Ectodermal cell (in vitro differentiated cells): ENCODE results near the gene MBTPS1.

Experiments used
- H3K27ac ChIP-seq: 2 replicates; pipeline ENCODE4 v1.7.0; 2013; ENCODE audit warnings: mild to moderate bottlenecking, low read depth, low read length; ENCODE audit not compliant: insufficient read depth, poor library complexity, severe bottlenecking
- H3K27me3 ChIP-seq: 2 replicates; pipeline ENCODE4 v1.7.0; 2013; ENCODE audit warnings: mild to moderate bottlenecking, low read length; ENCODE audit not compliant: insufficient read depth, control insufficient read depth, poor library complexity, severe bottlenecking
- H3K36me3 ChIP-seq: one replicate; pipeline ENCODE4 v1.7.0; 2013; ENCODE audit warnings: low read length; ENCODE audit not compliant: control insufficient read depth, insufficient read depth
- H3K4me1 ChIP-seq: one replicate; pipeline ENCODE4 v1.7.0; 2013; ENCODE audit warnings: low read length; ENCODE audit not compliant: control insufficient read depth, insufficient read depth
- H3K4me3 ChIP-seq: 2 replicates; pipeline ENCODE4 v1.7.0; 2013; ENCODE audit warnings: low read depth, low read length, control low read depth; ENCODE audit not compliant: insufficient read depth
- H3K9me3 ChIP-seq: 2 replicates; pipeline ENCODE4 v1.7.0; 2013; ENCODE audit warnings: mild to moderate bottlenecking, low read length, moderate library complexity; ENCODE audit not compliant: control insufficient read depth
- whole genome bisulfite sequencing, 2 experiments: methylation state at CpG; one replicate each; pipeline ENCODE4 v1.1.7; 2013; ENCODE audit warnings: missing lambda C conversion rate in 2 of 2; 5-methylcytosine and 5-hydroxymethylcytosine counted together

The MBTPS1 gene

GRCh38 chr16:84040823-84041820 is 75.6 kb downstream of the MBTPS1 start:
- Histone ChIP-seq H3K9me3 (no peaks in the 10 kb centered on the region), H3K4me1 (peaks cover 41% of the 10 kb centered on the region), H3K4me3 (no peak overlapping the region), H3K27ac (no peak overlapping the region), H3K27me3 (no peaks in the 10 kb centered on the region), H3K36me3 (no peaks in the 10 kb centered on the region)
- WGBS, 2 experiments = 89% methylated on average over 42 of the region's 42 CpGs

GRCh38 chr16:84040226-84040822 is 76.4 kb downstream of the MBTPS1 start:
- Histone ChIP-seq H3K4me3 (no peak overlapping the region), H3K4me1 (peaks cover 41% of the 10 kb centered on the region), H3K27me3 (no peaks in the 10 kb centered on the region), H3K27ac (no peak overlapping the region), H3K36me3 (no peaks in the 10 kb centered on the region), H3K9me3 (no peaks in the 10 kb centered on the region)
- WGBS, 2 experiments = 94 to 95% methylated on average over 14 of the region's 14 CpGs

- WGBS, 2 experiments = 90 to 92% methylated on average over 12 of the region's 12 CpGs
- no peak overlapping the region for H3K4me3 ChIP-seq
- H3K27me3 ChIP-seq = no peaks in the 10 kb centered on the region
Observed at GRCh38 chr16:84039696-84040095, 77.0 kb downstream of the MBTPS1 start.

GRCh38 chr16:84038469-84038868 is 78.3 kb downstream of the MBTPS1 start:
- Histone ChIP-seq H3K4me3 (no peak overlapping the region), H3K4me1 (peaks cover 24% of the 10 kb centered on the region), H3K27me3 (no peaks in the 10 kb centered on the region), H3K9me3 (no peaks in the 10 kb centered on the region), H3K36me3 (no peaks in the 10 kb centered on the region), H3K27ac (no peak overlapping the region)
- 94 to 97% methylated on average over 11 to 12 of the region's 12 CpGs for WGBS, 2 experiments

More at GRCh38 chr16:84039696-84040095, 77.0 kb downstream of the MBTPS1 start:
- Histone ChIP-seq H3K36me3 (no peaks in the 10 kb centered on the region), H3K9me3 (no peaks in the 10 kb centered on the region), H3K27ac (no peak overlapping the region), H3K4me1 (peaks cover 36% of the 10 kb centered on the region)

GRCh38 chr16:84036982-84037425 is 79.7 kb downstream of the MBTPS1 start:
- Histone ChIP-seq H3K27me3 (no peaks in the 10 kb centered on the region), H3K36me3 (no peaks in the 10 kb centered on the region), H3K27ac (no peak overlapping the region), H3K4me3 (no peak overlapping the region), H3K4me1 (peaks cover 19% of the 10 kb centered on the region), H3K9me3 (no peaks in the 10 kb centered on the region)
- WGBS, 2 experiments = 95% methylated on average over 8 of the region's 8 CpGs

GRCh38 chr16:84036131-84036530 is 80.6 kb downstream of the MBTPS1 start:
- Histone ChIP-seq H3K27ac (no peak overlapping the region), H3K9me3 (no peaks in the 10 kb centered on the region), H3K27me3 (no peaks in the 10 kb centered on the region), H3K4me3 (no peak overlapping the region), H3K4me1 (peaks cover 23% of the 10 kb centered on the region), H3K36me3 (no peaks in the 10 kb centered on the region)
- WGBS, 2 experiments = 91 to 93% methylated on average over 3 of the region's 3 CpGs

GRCh38 chr16:84034516-84034915 is 82.2 kb downstream of the MBTPS1 start:
- Histone ChIP-seq H3K27ac (no peak overlapping the region), H3K9me3 (no peaks in the 10 kb centered on the region), H3K4me3 (no peak overlapping the region), H3K27me3 (no peaks in the 10 kb centered on the region), H3K4me1 (peaks cover 21% of the 10 kb centered on the region), H3K36me3 (no peaks in the 10 kb centered on the region)
- WGBS, 2 experiments = 90 to 92% methylated on average over 12 of the region's 12 CpGs

- no peaks in the 10 kb centered on the region for H3K9me3 ChIP-seq
- no peaks in the 10 kb centered on the region for H3K27me3 ChIP-seq
- peaks cover 21% of the 10 kb centered on the region for H3K4me1 ChIP-seq
- H3K27ac ChIP-seq = no peak overlapping the region
- 91% methylated on average over 25 of the region's 25 CpGs for WGBS, 2 experiments
- no peaks in the 10 kb centered on the region for H3K36me3 ChIP-seq
- no peak overlapping the region for H3K4me3 ChIP-seq
Observed at GRCh38 chr16:84033251-84034195, 83.2 kb downstream of the MBTPS1 start.

GRCh38 chr16:84032458-84033178 is 84.1 kb downstream of the MBTPS1 start:
- Histone ChIP-seq H3K9me3 (no peaks in the 10 kb centered on the region), H3K36me3 (no peaks in the 10 kb centered on the region), H3K27ac (no peak overlapping the region), H3K4me3 (no peak overlapping the region), H3K27me3 (no peaks in the 10 kb centered on the region), H3K4me1 (peaks cover 25% of the 10 kb centered on the region)
- WGBS, 2 experiments = 58% methylated on average over 15 of the region's 15 CpGs
